ENCODE measurements around the gene PITX3. TPM values are rescaled to one million over a fixed set of nuclear protein-coding genes. Genes with fewer than 3 reads are reported as not detected.
"Not testable (repeated sequence)": the region's sequence is repeated elsewhere in the genome, so short reads cannot be mapped to it uniquely, and the experiment has no call there.

The PITX3 gene
- total RNA-seq, 2 donors from 2014 or later = not detected

- DNase-seq (peak; percentile 44), ATAC-seq (peak; percentile 4 to 24)
- intact Hi-C loops (cut with DNase I) = no loop called here
These were observed 9.7 kb downstream of the PITX3 start for GRCh38 chr10:102231357-102232318.

GRCh38 chr10:102230861-102231356, 10.4 kb downstream of the PITX3 start:
- DNase-seq (peak; percentile 34), ATAC-seq (peak in 1 of 2 donors; percentile 2)
- intact Hi-C loops (cut with DNase I) = no loop called here

GRCh38 chr10:102230264-102230860, 10.9 kb downstream of the PITX3 start:
- ATAC-seq (peak; percentile 29 to 52), DNase-seq (peak; percentile 62)
- intact Hi-C loops (cut with DNase I) = no loop called here

GRCh38 chr10:102229810-102230263, 11.5 kb downstream of the PITX3 start:
- DNase-seq = peak; percentile 87
- intact Hi-C loops (cut with DNase I) = loop anchor here (2.0 to 10.0 kb wide), 5 partner anchors 63 to 172 kb away; no protein-coding TSS in a partner anchor
- ATAC-seq = peak; percentile 52 to 68

GRCh38 chr10:102227050-102227449, 14.3 kb downstream of the PITX3 start:
- intact Hi-C loops (cut with DNase I) = loop anchor here (5.0 to 10.0 kb wide), 3 partner anchors 60 to 175 kb away; no protein-coding TSS in a partner anchor
- DNase-seq (no peak), ATAC-seq (peak in 1 of 2 donors; percentile 11)

DNA sequence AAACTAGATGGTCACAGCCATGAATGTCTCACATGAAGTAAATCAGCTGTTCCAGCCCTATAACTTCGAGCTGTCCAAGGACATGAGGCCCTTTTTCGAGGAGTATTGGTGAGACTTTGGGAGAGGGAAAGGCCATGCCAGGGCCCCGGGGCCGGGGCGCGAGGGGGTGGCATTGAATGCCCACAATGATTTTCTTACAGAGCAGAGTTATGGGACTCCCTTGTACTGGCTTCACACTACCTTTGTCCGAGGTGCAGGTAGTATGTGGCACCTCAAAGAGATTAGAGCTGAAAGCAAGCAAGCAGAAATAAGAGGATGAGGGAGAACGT, 14.8 kb downstream of the PITX3 start:
- DNase-seq (no peak), ATAC-seq (no peak)
- intact Hi-C loops (cut with DNase I) = loop anchor here (5.0 to 10.0 kb wide), 3 partner anchors 59 to 176 kb away; no protein-coding TSS in a partner anchor

DNA sequence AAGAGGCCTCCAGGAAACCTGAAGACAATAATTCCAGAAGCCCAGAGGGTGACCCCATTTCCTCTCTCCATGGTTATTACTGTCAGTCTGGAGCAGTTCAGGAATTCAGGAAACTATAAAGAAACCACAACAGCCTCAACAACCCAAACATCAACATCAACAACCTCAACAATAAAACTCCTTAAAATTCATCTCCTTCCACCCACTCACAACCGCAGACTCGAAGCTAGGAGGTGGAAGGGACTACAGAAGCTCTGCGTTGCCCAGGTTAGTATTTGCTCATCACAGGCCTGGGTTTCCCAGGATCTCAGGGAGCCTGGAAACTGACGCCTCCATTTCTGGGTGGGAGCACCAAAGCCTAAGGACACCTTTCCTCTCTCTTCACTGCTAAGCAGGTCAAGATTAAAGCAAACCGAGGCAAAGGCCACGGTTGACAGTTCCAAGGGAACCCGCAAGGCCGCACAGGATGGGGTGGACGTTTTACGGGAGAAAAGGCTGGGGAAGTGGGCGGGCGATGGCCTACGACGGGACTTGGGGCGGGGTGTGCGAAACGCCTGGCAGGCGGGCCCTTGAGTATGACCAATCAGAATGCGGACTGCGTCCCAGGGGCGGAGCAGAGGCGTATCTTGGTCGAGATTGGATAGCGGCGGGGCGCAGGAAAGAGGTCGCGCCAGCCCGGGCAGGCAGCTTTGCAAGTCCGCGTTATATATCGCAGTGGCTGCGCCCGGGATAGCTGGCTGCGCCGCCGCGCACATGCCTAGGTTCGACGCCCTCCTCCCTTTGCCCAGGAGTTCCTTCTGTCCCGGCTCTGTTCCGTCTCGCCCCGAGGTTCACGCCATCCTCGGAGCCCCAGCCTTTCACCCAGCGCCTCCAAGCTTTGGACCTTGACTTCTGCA, 15.4 kb downstream of the PITX3 start, which contains the start of gene ELOVL3:
ELOVL3 (plus strand) TSS at position 654 of the 896 bp plus-strand sequence. CDS start 250 bp downstream, outside the sequence.
- ATAC-seq (peak; percentile 96 to 97), DNase-seq (peak; percentile 96)
- intact Hi-C loops (cut with DNase I) = loop anchor here (5.0 to 10.0 kb wide), 3 partner anchors 59 to 176 kb away; no protein-coding TSS in a partner anchor

- intact Hi-C loops (cut with DNase I) = loop anchor here in 1 of 2 donors (10.0 kb wide), 1 partner anchor 58 kb away; no protein-coding TSS in a partner anchor
- DNase-seq (no peak), ATAC-seq (no peak)
These were observed 18.5 kb downstream of the PITX3 start for GRCh38 chr10:102222797-102223196.

DNA sequence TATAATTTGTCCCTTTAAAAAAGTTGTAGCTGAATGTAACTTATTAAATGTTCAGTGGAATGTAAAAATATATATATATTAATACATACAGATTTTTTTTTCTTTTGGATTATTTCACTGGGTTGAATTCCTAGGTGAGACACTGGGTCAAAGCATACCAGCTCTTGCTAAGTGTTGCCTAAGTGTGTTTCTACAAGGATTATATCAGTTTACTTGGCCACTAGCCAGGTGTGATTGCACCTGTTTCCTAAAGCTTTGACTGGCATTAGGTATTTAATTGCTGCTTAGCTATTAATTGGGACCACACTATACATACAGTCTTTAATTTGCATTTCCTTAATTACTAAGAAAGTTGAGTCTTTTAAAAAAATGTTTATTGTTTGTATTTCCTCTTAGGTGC, 20.7 kb downstream of the PITX3 start:
- intact Hi-C loops (cut with DNase I) = loop anchor here in 1 of 2 donors (10.0 kb wide), 1 partner anchor 56 kb away; no protein-coding TSS in a partner anchor
- ATAC-seq (no peak), DNase-seq (no peak)

- intact Hi-C loops (cut with DNase I) = no loop called here
- ATAC-seq = no peak
- DNase-seq = no peak
These were observed 21.9 kb downstream of the PITX3 start for GRCh38 chr10:102219370-102219769.

GRCh38 chr10:102213599-102213998, 27.7 kb downstream of the PITX3 start:
- intact Hi-C loops (cut with DNase I); ATAC-seq; DNase-seq: not testable (repeated sequence)

DNA sequence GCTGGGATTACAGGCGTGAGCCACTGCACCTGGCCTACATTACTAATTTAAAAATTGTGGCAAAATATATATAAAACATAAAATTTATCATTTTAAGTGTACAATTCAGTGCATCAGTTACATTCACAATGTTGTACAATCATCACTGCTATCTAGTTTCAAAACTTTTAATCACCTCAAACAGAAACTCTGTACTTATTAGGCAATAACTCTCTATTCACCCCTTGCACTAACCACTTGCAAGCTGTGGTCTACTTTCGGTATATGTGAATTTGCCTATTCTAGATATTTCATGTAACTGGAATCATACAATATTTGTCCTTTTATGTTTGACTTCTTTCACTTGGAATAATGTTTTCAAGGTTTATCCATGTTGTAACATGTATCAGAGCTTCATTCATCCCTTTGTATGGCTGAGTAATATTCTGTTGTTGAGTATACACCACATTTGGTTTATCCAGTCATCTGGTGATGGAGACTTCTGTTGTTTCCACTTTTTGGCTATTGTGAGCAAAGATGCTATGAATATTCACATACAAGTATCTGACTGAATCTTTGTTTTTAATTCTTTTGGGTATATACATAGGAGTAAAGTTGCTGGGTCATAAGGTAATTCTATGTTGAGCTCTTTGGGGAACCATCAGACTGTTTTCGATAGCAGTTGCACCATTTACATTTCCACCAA, 29.6 kb downstream of the PITX3 start:
- no peak for ATAC-seq
- intact Hi-C loops (cut with DNase I) = no loop called here
- no peak for DNase-seq

GRCh38 chr10:102208311-102209035, 32.8 kb downstream of the PITX3 start:
- DNase-seq = no peak
- intact Hi-C loops (cut with DNase I) = no loop called here
- ATAC-seq = peak; percentile 34 to 80

DNA sequence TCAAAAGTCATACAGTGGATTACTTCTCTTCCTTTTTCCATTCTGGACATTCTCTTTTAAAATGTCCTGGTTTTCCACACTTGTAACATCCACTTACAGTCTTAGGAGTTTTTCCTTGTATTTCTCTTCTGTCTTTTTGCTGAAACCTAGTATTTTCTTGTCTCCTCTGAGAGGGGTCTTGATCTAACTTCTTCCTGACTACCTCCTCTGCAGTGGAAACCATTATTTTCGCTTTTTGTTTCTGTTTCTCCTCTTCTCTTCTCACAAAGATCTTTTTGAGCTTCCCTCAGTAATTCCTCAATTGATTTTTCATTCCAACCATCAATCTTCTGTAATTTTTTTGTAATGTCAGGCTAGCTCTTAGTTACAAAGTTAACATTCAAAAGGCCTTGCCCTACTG, 38.9 kb downstream of the PITX3 start:
- intact Hi-C loops (cut with DNase I) = no loop called here
- ATAC-seq = no peak
- DNase-seq = no peak

DNA sequence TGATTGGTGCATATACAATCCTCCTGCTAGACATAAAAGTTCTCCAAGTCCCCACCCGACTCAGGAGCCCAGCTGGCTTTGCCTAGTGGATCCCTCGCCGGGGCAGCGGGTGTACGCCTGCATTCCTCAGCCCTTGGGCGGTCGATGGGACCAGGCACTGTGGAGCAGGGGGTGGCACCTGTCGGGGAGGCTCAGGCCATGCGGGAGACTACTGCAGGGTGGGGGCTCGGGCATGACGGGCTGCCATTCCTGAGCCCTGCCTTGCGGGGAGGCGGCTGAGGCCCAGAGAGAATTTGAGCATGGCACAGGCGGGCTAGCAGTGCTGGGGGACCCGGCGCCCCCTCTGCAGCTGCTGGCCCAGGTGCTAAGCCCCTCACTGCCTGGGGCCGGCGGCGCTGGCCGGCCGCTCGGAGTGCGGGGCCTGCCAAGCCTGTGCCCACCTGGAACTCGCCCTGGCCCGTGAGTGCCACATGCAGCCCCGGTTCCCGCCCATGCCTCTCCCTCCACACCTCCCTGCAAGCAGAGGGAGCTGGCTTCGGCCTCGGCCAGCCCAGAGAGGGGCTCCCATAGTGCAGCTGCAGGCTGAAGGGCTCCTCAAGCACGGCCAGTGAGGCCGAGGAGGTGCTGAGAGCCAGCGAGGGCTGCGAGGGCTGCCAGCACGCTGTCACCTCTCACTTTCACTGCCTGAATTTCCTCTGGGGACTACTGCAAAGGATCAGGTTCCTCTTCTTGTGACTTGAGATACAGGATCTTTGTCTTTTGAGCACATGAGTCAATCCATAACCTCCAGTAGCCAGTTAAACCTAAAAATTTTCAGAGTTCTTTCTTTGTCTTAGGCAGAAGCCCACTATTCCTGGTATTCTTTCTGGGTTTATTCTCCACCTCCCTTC, 40.3 kb downstream of the PITX3 start:
- no peak for ATAC-seq
- DNase-seq = no peak
- intact Hi-C loops (cut with DNase I) = no loop called here

DNA sequence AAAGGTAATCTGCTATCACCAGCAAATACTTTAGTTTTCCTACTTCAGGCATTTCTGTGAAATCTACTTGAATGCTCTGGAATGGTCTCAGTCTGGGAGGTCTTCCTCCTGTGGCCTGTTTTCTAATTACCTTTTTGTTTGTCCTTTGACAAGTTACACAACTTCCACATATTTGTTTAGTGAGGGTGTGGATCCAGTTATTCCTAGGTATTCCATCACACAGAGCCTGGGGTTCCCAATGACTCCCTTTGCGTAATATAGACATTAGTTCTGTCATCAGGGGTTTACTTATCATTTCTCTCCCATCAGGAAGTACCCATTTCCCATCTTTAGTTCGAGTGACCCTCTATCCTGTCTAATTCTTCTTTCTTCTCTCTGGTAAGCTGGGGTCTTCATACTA, 43.3 kb downstream of the PITX3 start:
- intact Hi-C loops (cut with DNase I) = no loop called here
- DNase-seq = no peak
- ATAC-seq = no peak
